ENCODE data around the gene FEN1.

FEN1 gene

DNA sequence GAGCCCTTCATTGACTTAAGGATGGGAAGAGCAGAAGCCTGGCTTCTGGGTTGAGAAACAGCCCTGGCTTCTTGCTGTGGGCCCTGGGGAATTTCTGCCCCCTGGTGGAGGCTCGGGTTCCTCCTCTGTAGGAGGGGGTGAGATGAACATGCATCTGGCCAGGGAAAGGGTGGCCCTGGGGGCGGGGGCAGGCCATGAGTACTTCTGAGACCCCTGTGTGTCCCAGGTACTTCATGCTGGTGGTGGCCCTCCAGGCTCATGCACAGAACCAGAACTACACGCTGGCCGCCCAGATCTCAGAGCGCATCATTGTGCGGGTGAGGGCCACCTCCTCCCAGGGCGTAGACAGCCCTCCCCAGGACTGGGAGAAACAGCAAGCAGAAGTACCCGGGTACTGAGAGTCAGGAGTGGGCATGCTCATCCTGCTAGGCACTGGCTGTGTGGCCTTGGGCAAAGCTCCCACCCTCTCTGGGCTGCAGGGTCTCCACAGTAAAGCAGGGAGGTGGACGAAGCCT lies 16.1 kb upstream of the FEN1 start:
- peak; percentile 84 for DNase-seq

DNA sequence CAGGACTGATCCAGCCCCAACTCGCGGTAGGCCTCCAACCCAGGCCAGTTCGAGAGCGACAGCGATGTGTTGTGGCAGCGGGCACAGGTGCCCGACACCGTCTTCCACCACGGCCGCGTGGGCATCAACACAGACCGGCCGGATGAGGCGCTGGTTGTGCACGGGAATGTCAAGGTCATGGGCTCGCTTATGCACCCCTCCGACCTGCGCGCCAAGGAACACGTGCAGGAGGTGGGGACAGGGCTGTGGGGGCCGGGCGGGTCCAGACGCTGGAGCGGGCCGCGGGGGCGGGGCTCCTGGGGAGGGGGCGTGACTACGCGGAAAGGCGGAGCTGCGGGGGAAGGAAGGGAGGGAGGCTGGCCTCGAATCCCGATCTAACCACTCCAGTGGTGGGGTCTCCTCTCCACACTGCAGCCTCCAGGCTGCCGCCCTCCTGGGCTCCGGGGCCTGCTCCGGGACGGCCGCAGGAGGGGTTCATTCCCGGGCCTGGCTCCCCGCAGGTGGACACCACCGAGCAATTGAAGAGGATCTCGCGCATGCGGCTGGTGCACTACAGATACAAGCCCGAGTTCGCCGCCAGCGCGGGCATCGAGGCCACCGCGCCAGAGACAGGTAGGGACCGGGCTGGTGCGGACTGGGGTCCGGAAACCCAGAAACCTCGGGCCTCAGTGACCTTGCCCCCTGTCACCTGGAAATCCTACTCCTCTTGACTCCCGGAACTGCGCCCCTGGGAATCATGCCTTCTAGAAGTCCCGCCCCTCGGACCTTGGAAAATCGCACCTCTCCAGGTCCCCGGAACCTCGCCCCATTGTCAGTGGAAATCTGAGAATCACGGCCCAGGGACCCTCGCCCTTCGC lies 15.2 kb upstream of the FEN1 start:
- DNase-seq, result peak; percentile 10

DNA sequence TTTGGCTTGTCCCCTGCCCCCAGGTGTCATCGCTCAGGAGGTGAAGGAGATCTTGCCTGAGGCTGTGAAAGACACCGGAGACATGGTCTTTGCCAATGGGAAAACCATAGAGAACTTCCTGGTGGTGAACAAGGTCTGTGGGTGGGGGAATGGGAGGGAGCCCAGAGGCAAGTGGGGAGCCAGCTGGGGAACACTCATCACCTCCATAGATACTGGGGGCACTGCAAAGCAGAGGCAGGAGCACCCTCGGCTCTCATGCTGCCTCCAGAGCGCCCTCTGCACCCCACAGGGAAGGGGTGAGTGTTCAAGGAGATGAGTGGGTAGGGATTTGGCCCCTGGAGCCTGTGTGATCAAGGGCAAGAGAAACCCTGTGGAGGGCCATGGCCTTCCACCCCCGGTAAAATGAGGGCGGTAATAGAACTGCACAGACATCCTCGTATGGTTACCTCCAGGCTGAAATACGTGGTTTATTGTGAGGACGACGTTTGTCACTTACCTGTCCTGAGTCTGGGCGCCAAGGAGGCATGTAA lies 14.3 kb upstream of the FEN1 start:
- DNase-seq, result no peak

DNA sequence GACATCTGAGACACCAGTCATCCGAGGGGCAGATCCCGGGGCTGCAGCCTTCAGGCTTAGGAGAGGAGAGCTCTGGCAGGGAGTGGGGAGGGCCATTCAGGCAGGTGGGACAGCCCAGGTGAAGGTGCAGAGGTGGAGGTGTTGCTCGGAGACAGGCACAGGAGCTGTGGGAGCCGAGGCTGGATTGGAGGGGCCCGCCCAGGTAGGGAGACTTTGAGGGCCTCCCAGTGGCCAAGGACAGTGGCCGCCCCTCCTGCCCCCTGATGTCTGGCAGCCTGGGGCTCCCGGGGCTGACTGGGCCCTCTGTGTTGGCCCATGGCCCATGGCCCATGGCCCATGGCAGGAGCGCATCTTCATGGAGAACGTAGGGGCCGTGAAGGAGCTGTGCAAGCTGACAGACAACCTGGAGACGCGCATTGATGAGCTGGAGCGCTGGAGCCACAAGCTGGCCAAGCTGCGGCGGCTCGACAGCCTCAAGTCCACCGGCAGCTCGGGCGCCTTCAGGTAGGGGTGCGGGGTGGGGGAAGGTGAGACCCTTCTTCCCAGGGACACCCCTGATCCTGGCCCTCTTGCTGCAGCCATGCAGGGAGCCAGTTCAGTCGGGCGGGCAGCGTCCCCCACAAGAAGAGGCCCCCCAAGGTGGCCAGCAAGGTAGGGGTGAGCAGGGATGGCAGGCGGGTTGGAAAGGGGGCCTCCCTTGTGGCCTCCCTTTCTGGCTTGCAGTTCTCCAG lies 13.6 kb upstream of the FEN1 start:
- no peak for DNase-seq

DNA sequence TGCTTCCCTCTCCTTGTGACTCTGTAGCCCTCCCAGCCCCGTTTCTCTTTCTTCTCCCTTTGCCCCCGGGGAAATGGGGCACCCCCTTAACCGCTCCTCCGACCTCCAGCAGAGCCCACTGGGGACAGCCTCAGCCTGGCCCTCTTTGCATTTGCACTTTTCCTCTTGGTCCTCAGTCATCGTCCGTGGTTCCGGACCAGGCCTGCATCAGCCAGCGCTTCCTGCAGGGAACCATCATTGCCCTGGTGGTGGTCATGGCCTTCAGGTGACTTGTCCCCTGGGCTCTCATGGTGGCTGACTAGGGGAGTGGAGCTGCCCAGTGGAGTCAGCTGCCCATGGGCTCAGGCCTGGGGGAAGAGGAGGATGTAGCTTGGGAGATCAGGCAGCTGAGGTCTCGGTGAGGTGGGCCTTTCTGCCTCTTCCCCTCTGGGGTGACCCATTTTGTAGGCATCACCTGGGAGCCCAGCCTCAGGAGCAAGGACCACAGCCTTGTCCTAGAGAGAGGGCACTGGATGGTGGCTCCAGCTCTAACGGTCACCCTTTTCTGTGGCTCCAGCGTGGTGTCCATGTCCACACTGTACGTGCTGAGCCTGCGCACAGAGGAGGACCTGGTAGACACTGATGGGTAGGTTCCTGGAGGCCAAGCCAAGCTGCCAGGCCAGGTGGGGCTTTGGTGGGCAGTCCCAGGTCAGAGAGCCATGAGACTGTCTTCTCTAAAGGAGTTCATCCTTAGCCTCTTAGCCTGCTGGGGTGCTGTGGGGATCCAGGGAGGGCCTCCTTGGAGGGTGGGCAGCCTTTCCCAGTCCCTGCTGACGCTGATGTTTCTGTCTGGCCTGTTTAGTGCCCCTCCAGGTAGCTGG lies 12.8 kb upstream of the FEN1 start:
- no peak for DNase-seq

DNA sequence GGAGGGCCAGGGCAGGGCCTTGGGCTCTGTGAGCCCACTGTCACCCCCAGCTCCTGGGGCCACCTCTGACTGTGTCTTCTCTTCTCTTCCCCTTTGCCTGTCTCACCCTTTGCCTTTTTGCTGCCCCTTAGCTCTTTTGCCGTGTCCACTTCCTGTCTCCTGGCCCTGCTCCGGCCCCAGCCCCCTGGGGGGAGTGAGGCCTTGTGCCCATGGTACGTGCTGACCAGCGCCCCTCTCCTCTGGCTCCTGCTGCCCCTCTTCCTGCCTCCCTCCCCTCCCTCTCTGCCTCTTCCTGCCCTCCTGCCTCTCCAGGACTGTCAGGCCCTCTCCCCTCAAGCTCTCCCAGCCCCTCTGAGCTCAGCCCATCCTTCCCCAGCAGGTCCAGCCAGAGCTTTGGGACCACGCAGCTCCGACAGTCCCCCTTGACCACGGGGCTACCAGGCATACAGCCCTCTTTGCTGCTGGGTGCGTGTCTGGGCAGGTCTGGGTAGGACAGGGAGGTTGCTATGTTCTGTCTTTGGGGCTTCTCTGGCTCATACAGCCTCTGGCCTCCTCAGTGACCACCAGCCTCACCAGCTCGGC lies 12.0 kb upstream of the FEN1 start:
- DNase-seq, result no peak

DNA sequence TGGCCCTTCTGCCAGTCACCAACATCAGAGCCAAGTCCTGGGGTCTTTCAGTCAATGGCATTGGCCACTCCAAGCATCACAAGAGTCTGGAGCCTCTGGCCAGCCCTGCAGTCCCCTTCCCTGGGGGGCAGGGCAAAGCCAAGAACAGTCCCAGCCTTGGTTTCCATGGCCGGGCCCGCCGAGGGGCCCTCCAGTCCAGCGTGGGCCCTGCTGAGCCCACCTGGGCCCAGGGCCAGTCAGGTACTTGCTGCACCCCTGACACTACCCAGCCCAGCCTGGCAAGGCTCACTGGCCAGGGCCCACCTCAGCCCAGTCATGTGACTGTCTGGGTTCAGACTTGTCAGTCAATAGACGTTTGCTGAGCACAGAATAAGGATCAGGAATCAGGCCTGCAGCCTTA lies 11.1 kb upstream of the FEN1 start:
- DNase-seq, result no peak

DNA sequence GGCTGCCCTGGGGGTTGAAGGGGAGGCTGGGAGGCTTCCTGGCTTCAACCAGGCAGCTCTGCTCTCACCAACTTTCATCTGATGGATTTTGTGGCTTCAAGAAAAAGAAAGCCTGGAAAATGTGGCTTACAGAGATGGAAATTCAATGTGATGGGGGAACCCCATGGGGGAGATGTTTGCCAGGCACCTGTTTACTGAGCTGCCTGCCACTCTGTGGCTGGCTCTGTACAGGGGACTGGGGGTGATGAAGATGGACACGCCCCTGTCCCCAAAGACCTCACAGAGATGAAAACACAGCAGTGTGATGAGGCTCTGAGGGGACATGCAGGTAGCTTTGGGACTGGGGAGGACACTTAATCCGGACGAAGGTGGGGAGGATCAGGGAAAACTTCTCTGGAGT lies 10.4 kb upstream of the FEN1 start:
- no peak for DNase-seq

DNA sequence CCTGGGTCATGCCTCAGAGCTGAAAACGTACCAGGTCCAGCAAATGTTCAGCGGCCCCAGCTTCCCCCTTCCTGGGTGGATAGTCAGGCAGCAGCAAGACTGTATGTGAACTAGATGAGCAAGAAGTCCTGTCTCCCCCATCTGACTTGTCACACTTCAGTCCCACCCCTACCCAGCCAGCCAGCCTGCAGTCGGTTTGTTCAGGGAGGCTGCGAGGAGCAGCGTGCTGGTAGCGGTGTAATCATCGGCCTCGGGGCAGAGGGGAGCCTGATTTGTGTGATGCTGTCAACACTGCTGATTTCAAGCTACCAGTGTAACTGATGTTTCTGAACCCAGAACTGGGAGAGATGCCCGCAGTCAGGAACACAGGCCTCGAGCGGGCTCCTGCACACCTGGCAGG lies 9.9 kb upstream of the FEN1 start:
- DNase-seq, result no peak

DNA sequence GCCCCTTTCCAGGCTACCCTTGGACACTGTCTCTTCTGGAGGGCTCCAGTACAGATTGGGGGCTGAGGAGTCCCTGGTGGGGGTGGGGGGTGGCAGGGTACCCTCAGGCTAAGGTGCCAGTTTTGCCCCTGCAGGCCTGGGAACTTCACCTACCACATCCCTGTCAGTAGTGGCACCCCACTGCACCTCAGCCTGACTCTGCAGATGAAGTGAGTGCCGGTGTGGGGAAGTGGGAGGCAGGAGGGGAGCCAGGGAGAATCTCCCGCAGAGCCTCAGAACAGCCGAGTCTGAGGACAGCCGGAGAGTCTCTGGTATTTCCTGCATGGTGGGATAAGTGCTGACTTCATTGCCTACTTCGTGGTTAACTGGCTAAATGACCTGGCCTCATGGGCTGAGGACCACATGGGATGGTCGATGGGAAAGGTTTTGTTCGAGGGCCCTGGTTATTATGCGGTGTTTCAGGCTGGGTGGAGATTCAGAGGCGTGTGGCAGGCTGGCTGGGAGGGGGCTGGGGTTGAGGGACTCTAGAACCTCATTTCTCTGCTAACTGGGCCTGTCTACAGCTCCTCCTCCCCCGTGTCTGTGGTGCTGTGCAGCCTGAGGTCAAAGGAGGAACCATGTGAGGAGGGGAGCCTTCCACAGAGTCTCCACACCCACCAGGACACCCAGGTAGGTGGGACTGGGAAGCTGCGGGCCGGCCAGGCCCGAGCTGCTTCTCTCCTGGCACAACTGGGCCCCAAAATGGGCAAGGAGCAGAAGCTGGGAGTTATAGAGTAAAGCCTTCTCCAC lies 8.8 kb upstream of the FEN1 start:
- DNase-seq, result no peak

DNA sequence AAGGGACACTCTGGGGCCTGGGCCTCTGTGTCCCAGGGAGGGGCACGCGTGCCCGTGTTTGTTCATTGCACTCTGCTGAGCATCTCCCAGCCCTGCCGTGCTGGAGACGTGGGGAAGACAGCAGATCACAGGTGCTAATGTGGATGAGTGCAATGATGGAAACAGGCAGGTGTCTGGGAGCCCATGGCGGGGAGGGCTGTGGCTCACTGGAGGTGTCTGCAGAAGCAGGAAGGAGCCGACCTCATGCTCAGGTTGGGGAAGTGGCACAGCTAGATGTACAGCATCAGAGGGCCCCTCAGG lies 8.3 kb upstream of the FEN1 start:
- no peak for DNase-seq

DNA sequence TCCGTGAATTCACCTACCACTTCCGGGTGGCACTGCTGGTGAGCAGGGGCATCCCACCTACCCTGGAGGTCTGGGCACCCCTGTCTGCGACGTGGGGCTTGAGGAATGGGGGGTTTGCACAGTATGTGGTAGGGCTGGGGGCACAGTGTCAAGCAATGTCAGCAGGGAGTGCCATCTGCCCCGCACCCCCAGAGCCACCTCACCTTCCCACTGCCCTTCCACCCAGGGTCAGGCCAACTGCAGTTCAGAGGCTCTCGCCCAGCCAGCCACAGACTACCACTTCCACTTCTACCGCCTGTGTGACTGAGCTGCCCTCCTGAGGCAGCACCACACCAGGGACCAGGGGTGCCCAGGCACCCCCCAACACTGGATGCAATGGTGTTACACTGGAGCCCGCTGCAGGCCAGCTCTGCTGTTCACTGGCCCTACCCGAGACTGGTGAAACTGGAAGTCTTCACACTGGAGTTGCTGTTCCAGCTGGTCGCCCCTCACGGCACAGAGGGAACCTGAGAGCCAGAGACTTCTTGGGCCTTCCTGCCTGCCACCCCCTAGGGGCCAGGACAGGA lies 6.8 kb upstream of the FEN1 start:
- DNase-seq, result no peak

DNA sequence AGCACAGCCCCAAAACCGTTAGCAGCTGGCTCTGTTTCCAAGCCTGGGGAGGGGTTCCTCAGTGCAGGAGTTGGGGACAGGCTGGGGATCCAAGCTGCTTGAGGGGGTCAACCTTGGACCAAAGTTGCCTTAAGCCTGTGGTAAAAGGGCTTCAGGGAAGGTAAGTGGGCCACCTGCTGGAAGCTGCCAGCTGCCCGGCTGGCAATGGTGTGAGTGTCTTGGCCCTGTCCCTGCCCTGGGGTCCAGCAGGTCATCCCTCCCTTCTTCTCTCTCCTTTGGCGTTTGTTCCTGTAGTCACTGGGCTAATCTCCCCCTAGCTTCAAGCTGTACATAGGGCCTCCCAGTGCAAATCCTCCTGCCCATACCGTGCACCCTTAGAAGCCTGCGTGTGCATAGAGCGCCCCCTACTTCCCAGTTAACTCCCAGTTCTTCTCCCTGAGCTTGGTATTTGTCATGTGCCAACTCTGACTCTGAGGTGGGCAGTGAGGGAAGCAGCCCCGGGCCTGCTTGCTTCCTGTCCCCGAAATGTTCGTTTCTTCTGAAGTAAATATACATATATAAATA lies 4.7 kb upstream of the FEN1 start:
- DNase-seq, result peak; percentile 65

DNA sequence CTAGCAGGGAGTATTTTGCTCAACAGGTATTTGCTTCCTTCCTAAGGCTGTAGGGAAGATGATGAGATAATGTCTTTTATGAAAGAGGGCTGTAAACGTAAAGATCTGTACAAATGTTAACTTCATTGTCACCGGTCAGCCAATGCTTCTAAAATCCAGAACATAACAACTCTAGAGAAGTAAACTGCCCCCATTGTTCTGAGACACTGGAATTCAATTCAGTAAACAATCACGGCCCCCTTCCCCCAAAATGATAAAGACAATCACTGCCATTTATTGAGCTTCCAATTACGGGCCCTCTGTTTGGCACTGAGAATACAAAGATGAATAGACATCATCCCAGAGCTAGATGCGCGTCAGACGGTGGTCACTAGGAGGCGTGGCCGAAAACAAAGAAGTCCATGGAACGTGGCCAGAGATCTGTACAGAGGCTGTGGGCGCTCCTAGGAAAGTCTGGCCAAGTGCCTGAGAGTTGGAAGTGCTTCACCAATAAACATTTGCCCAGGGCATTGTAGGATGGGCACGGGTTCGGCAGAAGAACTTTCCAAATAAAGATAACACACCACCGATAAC lies 888 bp upstream of the FEN1 start:
- peak; percentile 81 for DNase-seq

DNA sequence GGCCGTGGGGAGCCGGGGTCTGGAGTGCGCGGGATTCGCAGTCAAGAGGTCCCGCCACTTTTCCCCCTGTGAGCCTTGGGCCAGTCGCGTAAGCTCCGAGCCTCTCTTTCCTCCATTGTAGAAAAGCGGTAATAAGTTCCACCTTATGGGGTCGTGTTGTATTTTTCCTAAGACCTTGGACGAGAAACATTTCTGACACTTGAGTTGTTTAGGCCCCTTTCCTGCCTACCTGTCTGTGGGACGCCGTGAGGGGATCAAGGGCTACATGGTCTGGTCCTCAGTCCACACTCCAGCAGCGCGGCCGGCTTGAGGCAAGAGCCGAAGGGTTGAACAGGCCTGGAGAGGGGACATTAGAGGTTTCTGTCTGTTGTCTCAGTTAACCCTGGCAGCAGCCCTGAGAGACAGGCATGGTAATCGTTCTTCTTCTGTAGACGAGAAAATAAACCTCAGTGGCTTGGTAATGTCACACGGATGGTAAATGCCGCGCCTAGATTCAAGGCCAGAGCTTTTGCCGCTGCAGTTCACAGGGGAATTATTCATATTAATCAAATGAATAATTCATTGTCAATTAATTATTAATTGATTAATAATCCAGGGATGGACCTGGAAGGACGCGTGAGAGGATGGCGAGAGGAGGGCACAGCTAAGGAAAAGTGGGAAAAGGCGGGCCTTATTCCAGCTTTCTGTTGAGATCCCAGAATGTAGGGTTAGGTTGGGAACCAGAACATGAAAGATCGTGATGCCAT lies 545 bp downstream of the FEN1 start:
- DNase-seq, result peak; percentile 60

DNA sequence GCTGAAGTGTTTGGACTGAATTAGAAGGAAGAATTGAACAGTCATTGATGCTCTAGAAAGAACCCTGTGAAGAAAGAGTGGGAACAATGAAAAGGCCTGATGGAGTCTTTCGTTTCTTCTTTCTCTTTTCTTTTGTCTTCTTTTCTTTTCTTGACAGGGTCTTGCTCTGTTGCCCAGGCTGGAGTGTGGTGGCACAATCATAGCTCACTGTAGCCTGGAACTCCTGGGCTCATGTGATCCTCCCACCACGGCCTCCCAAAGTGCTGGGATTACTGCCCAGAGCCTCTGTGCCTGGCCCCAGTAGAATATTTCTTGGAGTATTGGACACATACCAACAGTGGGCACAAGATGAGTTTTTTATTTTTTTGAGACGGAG lies 1.1 kb downstream of the FEN1 start:
- no peak for DNase-seq

DNA sequence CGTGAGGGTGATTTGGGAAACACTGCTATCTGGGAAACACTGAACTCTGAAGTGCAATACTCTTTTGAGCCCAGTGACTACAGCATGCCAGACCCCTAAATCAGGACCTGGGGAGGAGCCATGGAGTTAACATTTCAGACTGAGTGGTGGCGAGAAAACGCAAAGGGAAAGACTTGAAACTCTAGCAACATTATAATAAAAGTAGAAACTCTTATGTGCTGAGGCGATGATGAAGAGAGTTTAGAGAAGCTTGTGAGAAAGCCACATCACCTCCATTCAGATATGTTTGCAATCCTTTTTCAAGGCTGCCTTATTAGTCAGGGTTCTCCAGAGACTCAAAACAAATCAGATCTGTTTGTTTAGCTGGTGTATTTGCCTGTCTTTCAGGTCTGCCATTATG lies 1.9 kb downstream of the FEN1 start:
- DNase-seq, result no peak

DNA sequence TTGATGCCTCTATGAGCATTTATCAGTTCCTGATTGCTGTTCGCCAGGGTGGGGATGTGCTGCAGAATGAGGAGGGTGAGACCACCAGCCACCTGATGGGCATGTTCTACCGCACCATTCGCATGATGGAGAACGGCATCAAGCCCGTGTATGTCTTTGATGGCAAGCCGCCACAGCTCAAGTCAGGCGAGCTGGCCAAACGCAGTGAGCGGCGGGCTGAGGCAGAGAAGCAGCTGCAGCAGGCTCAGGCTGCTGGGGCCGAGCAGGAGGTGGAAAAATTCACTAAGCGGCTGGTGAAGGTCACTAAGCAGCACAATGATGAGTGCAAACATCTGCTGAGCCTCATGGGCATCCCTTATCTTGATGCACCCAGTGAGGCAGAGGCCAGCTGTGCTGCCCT lies 2.7 kb downstream of the FEN1 start:
- no peak for DNase-seq

DNA sequence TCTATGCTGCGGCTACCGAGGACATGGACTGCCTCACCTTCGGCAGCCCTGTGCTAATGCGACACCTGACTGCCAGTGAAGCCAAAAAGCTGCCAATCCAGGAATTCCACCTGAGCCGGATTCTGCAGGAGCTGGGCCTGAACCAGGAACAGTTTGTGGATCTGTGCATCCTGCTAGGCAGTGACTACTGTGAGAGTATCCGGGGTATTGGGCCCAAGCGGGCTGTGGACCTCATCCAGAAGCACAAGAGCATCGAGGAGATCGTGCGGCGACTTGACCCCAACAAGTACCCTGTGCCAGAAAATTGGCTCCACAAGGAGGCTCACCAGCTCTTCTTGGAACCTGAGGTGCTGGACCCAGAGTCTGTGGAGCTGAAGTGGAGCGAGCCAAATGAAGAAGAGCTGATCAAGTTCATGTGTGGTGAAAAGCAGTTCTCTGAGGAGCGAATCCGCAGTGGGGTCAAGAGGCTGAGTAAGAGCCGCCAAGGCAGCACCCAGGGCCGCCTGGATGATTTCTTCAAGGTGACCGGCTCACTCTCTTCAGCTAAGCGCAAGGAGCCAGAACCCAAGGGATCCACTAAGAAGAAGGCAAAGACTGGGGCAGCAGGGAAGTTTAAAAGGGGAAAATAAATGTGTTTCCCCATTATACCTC lies 3.3 kb downstream of the FEN1 start:
- no peak for DNase-seq

All from OCI-M1 (cell line).